NCI-H526 (cell line): ENCODE results near the gene ADRA2B.

ENCODE experiments used
- DNase-seq, 2 experiments: peaks; one replicate each; lab custom pipeline; 2025; lab: John Stamatoyannopoulos, UW

The ADRA2B gene

GRCh38 chr2:96137321-96138178 is 21.2 kb upstream of the ADRA2B start:
- no peak for DNase-seq

DNA sequence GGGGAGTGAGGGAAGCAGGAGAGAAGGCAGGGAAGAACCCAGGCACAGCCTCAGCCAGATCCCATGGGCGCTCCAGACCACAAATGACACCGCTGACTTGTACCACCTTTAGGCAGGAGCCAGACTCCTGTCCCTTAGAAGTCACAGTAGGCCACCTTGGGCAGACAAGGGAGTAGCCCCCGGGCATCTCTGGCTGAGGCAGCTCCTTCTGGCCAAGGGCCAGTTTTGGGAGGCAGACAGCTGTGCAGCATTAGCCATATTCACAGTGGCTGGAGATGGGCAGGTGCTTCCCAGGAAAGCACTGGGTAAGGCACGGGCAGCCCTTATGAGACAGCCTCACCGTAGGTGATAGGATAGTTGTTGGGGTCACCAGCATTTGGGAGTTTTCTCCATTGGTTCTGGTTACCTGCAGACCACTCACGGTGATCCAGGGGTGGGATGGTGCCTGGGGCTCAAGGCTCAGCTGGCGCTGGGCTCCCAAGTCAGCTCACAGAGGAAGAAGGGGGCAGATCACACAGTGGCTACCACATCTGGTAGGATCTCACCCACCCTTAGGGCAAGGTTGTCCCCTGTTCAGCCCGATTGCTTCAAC is 19.9 kb upstream of the ADRA2B start:
- no peak for DNase-seq

DNA sequence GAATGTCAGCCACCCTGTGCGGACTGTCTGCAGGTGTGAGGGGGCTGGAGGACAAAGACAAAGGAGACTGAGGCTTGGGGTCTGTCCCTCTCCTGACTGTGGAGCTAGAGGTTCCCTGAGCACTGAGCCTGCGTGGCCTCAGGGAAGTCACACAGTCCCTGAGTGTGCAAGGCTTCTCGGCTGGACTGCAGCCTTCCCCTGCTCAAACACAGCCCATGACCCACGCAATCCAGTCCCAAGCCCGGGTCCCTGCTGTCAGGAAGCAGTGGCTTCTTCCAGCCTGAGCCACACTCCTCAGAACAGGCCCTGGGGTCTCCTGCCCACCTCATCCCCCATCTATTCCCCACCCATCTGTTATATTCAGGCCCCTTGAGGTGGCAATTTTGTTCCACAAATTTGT is 19.2 kb upstream of the ADRA2B start:
- DNase-seq: no peak

- DNase-seq: no peak
These were observed 18.8 kb upstream of the ADRA2B start for GRCh38 chr2:96135171-96135570.

DNA sequence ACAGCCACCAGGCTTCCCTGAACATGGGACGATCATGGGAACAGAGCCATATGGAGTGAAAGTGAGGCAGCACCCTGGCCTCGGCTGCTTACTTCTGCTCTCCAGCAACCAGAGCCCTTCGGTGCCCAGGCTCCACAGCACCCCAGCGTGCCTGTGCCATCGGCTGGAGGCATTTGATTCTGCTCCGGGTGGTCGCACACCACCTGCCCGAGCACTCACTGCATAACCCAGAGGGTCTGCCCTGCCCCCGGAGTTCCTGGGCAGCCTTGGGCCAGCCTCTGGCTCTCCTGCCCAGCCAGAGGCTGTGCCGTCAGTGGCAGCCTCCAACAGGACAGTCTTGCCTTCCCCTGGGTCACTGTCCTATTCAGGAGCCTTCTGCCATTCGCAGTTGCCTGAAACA is 18.1 kb upstream of the ADRA2B start:
- no peak for DNase-seq

DNA sequence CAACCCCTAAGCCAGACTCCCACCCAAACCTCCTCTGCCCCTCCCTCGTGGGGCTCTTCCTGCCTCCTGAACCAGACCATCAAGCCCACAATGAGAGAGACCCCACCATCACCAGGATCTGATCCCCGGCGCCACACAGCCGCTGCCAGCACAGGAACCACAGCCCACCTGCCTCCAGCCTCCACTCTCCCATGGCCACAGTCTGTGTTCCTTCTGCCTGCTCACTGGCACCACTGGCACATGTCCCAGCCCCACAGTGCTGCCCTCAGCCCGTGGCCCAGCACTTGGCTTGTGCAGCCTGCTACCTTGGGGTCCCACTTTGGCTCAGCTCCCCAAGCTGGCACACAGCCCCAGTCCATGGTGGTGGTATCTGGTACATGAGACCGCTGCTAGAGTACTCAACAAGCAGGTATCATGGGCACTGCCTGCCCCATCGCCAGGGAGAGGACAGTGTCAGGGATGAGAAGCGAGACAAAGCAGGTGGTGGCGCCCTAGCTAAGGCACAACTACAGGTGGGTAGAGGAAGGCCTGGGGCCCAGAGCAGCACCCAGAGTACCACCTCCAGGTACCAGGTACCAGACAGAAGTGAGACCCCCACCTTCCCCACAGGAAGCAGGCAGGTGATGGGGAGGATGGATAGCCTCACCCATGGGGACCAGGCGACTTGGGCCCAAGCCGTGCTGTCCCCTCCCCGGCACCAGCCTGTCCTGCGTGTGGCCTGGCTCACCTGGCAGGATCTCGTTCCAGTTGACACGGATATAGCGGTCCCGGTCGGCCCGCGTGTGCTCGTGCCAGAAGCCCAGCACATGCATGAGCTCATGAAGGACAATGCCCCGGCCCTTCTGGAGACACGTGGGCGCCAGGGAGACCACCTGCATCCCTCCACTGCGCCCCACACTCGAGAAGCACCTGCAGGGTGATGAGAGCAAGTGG is 15.7 kb upstream of the ADRA2B start:
- DNase-seq: no peak

DNA sequence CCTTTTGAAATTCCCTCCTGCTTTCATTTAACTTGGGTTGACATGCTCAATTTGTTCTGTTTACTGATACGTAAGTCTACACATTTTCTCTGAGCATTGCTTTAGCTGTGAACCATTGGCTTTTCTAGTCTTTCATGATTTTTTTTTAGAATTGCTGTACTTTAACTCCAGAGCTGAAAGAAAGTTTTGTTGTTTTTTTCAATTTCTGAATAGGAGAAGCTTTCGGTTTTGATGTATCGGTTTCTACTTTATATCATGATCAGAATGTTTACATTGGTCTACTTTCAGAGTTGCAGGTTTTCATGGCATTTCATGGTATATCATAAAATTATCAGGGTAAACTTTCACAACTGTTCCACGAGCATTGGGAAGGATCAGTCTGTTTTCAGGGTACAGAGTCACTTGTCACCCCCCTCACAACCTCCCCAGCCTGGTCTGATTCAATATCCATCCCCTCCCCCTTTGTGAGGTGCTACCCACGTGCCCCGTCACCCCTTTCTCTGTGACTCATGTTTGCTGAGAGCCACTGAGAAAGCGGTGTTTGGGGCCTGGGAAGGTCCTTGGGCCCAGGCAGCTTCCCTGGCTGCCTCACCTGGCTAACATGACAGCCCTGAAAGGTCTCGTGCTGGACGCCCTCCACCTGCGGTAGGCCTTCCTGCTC is 14.9 kb upstream of the ADRA2B start:
- no peak for DNase-seq

DNA sequence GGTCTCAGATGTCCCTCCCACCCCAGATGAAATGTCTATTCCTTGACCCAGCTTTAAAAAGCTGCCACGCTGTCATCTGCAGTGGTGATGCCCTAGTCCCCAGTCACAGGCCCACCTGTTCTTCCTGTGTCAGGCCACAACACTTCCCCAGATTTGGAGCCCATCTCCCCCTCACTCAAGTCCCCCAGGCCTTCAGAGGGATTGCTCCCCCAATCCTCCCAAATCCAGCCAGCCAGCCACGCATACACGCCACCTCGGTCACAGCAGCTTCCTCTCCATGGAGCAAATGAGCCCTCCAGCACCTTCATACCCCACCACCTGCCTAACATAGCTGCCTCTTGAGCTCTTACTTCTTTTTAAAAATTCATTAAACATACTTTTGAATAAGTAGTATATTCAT is 14.1 kb upstream of the ADRA2B start:
- no peak for DNase-seq

DNA sequence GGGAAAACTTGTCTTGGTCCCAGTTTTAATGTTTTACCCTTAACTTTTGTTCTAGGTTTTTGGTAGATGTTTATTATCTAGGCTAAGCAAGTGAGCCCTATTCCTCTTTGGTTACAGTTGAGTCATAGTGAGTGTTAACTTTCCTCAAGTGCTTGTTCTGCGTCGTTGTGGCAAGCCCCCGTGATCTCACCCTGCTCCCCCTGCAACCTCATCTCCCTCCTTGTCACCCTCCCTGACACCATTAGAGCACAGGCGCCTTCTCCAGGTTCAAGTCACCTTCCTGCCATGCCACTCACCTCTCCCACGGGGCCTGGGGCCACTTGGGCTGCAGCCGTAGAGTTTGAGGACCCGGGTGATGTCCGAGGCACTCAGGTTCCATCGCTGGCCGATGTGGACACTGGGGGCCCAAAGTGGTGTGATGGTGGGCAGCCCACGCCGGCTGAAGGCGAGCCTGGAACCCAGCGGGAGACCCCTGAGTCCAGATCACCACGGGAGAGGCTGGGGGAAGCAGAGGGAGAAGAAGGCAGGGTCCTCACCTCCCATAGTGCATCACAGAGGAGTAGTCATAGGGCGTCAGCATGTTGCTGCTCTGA is 13.3 kb upstream of the ADRA2B start:
- DNase-seq: no peak

- DNase-seq: no peak
These were observed 12.1 kb upstream of the ADRA2B start for GRCh38 chr2:96128456-96128855.

DNA sequence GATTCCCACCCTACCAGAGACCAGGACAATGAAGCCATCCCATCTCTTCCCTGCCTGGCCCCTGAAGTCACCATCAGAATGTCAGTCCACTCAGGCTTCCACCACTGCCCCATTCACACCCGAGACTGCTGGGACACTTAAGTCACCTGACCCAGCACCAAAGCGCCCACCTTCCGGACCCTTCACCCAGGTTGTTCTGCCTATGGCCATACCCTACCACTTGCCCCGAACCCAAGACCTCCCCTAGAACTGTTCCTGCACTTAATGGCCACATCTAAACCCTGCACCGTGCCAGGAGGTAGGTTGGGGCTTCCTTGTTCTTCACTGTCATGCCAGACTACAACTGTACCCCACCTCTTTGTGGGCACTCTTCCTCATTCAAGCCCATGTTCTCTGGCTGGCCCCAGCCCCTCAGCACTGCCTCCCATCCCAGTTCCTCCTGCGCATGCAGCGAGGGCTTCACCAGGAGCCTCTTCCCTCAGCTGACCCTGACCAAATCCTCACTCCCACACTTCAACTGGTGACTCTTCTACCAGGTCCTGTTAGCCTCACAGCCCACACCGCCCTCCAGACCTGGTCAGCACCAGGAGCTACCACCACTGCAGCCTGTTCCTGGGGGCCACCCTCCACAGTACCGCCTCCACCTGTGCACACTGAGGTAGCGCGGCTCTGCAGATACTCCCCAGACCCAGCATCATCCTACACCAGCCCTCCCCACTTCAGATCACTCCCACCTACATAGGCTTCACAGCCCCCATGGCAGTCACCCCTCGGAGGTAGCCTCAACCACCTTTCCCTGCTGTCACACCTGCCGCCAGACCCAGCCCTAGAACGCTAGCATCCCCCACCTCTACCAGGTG is 8.3 kb upstream of the ADRA2B start:
- DNase-seq: no peak

- no peak for DNase-seq
These were observed 7.6 kb upstream of the ADRA2B start for GRCh38 chr2:96123936-96124335.

DNA sequence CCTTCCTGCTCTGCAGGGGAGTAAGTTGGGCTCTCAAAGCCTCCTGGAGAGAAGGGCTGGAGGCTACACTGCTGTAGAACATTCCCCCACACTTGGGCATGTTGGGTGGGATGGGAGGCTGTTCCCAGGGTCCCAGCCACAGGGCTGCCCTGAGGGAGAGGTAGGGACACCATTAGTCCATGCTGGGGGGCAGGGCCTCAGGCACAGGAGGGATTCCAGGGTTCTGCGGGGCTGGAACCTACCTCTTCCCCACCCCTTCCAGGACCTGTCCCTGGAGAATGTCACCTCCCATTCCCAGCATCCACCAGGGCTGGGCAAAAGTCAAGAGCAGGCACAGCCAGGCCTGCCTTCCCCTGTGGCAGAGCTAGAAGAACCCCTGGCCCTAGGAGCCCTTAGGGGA is 6.9 kb upstream of the ADRA2B start:
- DNase-seq: no peak

- no peak for DNase-seq
These were observed 6.0 kb upstream of the ADRA2B start for GRCh38 chr2:96122391-96122790.

- DNase-seq: no peak
These were observed 5.0 kb upstream of the ADRA2B start for GRCh38 chr2:96121414-96121813.

GRCh38 chr2:96120991-96121390 is 4.6 kb upstream of the ADRA2B start:
- DNase-seq: no peak

GRCh38 chr2:96120091-96120720 is 3.8 kb upstream of the ADRA2B start:
- DNase-seq: no peak

- no peak for DNase-seq
These were observed 3.0 kb upstream of the ADRA2B start for GRCh38 chr2:96119389-96119751.

DNA sequence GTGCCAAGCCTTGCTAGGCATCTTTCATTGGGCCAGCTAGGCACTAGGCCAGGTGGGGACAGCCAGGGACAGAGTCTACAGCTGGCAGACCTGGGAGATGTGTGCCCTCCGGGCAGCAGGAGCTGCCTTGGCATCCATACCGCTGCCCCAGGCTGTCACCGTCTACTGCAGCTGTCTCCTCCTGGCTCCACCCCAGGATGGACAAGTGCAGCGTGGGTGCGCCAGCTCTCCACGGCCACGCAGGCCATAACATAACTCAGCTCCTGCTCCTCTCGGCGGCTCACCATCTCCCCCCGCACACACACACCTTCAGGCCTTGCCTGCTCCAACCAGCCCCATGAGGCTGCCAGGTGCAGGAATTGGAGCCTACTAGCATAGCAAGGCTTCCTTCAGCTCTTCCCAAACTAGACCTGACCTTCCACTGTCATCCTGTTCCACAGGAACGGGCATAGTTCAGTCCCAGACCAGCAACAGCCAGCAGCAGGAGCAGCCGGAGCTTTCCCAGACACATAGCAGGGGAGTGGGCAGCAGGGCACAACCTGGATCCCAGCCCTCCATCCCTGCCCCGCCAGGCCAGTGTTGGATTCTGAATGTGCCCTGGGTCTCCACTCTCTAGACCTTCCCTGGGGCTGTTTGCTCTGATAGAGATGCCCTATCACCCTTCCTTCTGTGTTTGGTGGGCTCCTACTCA is 2.5 kb upstream of the ADRA2B start:
- DNase-seq: no peak
